A673 (cell line): Measurements from ENCODE around the gene ARHGEF4. TPM values are rescaled to one million over a fixed set of nuclear protein-coding genes. Genes with fewer than 3 reads are reported as not detected.

Experiments used
- BruUV-seq: library from RNA; stranded (reverse); fragments of 400-500 nt; replicated peaks from 2 replicates; lab custom pipeline; 2021; lab: Mats Ljungman, UMichigan
- CTCF ChIA-PET: fragments of 300-600 bp; sonication (Branson Sonifier 250); formaldehyde crosslinking; loops from one replicate; lab custom pipeline; 2022; ENCODE audit warnings: antibody characterized with exemption; lab: Charles Lee
- POLR2A ChIA-PET: fragments of 300-600 bp; sonication (Branson Sonifier 250); formaldehyde crosslinking; loops from one replicate; lab custom pipeline; 2022; ENCODE audit warnings: antibody characterized with exemption; ENCODE audit not compliant: low non-redundant PET; lab: Charles Lee
- DNase-seq: peaks from one replicate; pipeline ENCODE4 v3.0.0-alpha.2; 2015; ENCODE audit warnings: low spot score
- H3K27ac ChIP-seq: fragments of 200-600 bp; sonication (generic); 2 replicates; pipeline ENCODE4 v1.5.1; 2016; ENCODE audit warnings: mixed run types, low read depth, mild to moderate bottlenecking, mixed read lengths, antibody characterized with exemption, low read length; ENCODE audit not compliant: poor library complexity, severe bottlenecking
- H3K27me3 ChIP-seq: fragments of 200-600 bp; sonication (generic); replicated peaks from 2 replicates; pipeline ENCODE4 v1.6.1; 2017; ENCODE audit warnings: mixed run types, low read depth, mild to moderate bottlenecking, mixed read lengths, antibody characterized with exemption, low read length; ENCODE audit not compliant: insufficient read depth, poor library complexity
- H3K36me3 ChIP-seq: fragments of 200-600 bp; sonication (generic); 2 replicates; pipeline ENCODE4 v1.6.1; 2016; ENCODE audit warnings: mixed run types, mild to moderate bottlenecking, mixed read lengths, antibody characterized with exemption, low read length; ENCODE audit not compliant: insufficient read depth, poor library complexity, severe bottlenecking
- H3K4me1 ChIP-seq: fragments of 200-600 bp; sonication (generic); 2 replicates; pipeline ENCODE4 v1.6.1; 2017; ENCODE audit warnings: mixed run types, mild to moderate bottlenecking, mixed read lengths, antibody characterized with exemption, low read length; ENCODE audit not compliant: insufficient read depth, poor library complexity, severe bottlenecking
- H3K4me3 ChIP-seq: fragments of 200-600 bp; sonication (generic); 2 replicates; pipeline ENCODE4 v1.5.1; 2016; ENCODE audit warnings: low read depth, mixed run types, mild to moderate bottlenecking, mixed read lengths, low read length; ENCODE audit not compliant: poor library complexity, severe bottlenecking
- H3K9me3 ChIP-seq: fragments of 200-600 bp; sonication (generic); 2 replicates; pipeline ENCODE4 v1.6.1; 2016; ENCODE audit warnings: mixed run types, low read depth, mild to moderate bottlenecking, mixed read lengths, antibody characterized with exemption, low read length; ENCODE audit not compliant: poor library complexity, severe bottlenecking
- CTCF ChIP-seq: fragments of 300-800, 200-600 bp; sonication (generic); conservative IDR thresholded peaks from 2 replicates; pipeline ENCODE4 v1.5.1; 2017; ENCODE audit warnings: low read depth, mild to moderate bottlenecking, antibody characterized with exemption, low read length, moderate library complexity, mixed read lengths
- EZH2 ChIP-seq: fragments of 200-600 bp; sonication (generic); IDR thresholded peaks from 2 replicates; pipeline ENCODE4 v1.6.1; 2017; ENCODE audit warnings: borderline replicate concordance, low read depth, mild to moderate bottlenecking, mixed read lengths, antibody characterized with exemption, low read length; ENCODE audit not compliant: poor library complexity, severe bottlenecking
- intact Hi-C: fragments of 100-400 bp; cut with micrococcal nuclease; formaldehyde crosslinking; loops from one replicate; pipeline ENCODE4 v1.10.0; 2022; ENCODE audit not compliant: unreplicated experiment
- total RNA-seq: library from RNA; stranded (reverse); gene quantifications from 2 replicates; pipeline ENCODE4 v1.2.3, GENCODE V29; 2021

The ARHGEF4 gene
- total RNA-seq, 1 experiment from 2014 or later, result 2.1 TPM

GRCh38 chr2:130883496-130883895 is 46.8 kb downstream of the ARHGEF4 start:
- no peak for DNase-seq
- ChIA-PET CTCF (interaction anchor here (1.1 kb wide), 1 partner anchor 10 kb away, joined by 4 read pairs; no protein-coding TSS in a partner anchor), POLR2A (no interaction called here)
- no peaks in the 10 kb centered on the region for H3K36me3 ChIP-seq
- TF ChIP-seq EZH2 (no peak), CTCF (no peak)
- peaks cover 7% of the 10 kb centered on the region for H3K27me3 ChIP-seq
- intact Hi-C loops, result no loop called here
- no peaks in the 10 kb centered on the region for H3K9me3 ChIP-seq
- no peak overlapping the region for H3K27ac ChIP-seq
- no TSS peak for BruUV-seq
- no peaks in the 10 kb centered on the region for H3K4me1 ChIP-seq
- no peak overlapping the region for H3K4me3 ChIP-seq

GRCh38 chr2:130884013-130884412 is 47.3 kb downstream of the ARHGEF4 start:
- TF ChIP-seq CTCF (no peak), EZH2 (no peak)
- no TSS peak for BruUV-seq
- ChIA-PET POLR2A (no interaction called here), CTCF (no interaction called here)
- Histone ChIP-seq H3K4me1 (no peaks in the 10 kb centered on the region), H3K36me3 (no peaks in the 10 kb centered on the region), H3K9me3 (no peaks in the 10 kb centered on the region), H3K27ac (no peak overlapping the region), H3K27me3 (peaks cover 7% of the 10 kb centered on the region), H3K4me3 (no peak overlapping the region)
- intact Hi-C loops, result no loop called here
- DNase-seq, result no peak

GRCh38 chr2:130884503-130884902 is 47.8 kb downstream of the ARHGEF4 start:
- POLR2A ChIA-PET, result no interaction called here
- no peak overlapping the region for H3K4me3 ChIP-seq
- no peak overlapping the region for H3K27ac ChIP-seq
- intact Hi-C loops, result no loop called here
- CTCF ChIA-PET, result no interaction called here
- DNase-seq, result no peak
- BruUV-seq, result no TSS peak
- no peaks in the 10 kb centered on the region for H3K36me3 ChIP-seq
- no peak for TF ChIP-seq CTCF
- TF ChIP-seq EZH2, result no peak
- H3K9me3 ChIP-seq, result no peaks in the 10 kb centered on the region
- no peaks in the 10 kb centered on the region for H3K4me1 ChIP-seq
- peaks cover 7% of the 10 kb centered on the region for H3K27me3 ChIP-seq
